Activated CD8-positive, alpha-beta memory T cell treated with anti-CD3 and anti-CD28 coated beads for 48 hours (primary cell): Measurements from ENCODE around the gene FUT7.
"Not testable (repeated sequence)": the region's sequence is repeated elsewhere in the genome, so short reads cannot be mapped to it uniquely, and the experiment has no call there.

Experiments used
- DNase-seq, 3 experiments: peaks; one replicate each; pipeline ENCODE4 v3.0.0-alpha.2; 2020; ENCODE audit warnings: low read depth in 2 of 3, low spot score in 2 of 3

Gene FUT7

GRCh38 chr9:137006116-137007003 is 25.5 kb downstream of the FUT7 start:
- no peak for DNase-seq

DNA sequence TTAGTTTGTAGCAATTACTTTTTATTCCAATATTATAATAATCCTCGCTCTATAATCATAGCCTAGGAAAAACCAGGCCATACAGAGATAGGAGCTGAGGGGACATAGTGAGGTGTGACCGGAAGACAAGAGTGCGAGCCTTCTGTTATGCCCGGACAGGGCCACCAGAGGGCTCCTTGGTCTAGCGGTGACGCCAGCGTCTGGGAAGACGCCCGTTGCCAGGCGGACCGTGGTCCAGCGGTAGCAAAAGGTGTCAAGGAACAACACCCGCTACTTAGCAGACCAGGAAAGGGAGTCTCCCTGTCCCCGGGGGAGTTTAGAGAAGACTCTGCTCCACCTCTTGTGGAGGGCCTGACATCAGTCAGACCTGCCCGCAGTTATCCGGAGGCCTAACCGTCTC is 27.6 kb downstream of the FUT7 start:
- DNase-seq = not testable (repeated sequence)

DNA sequence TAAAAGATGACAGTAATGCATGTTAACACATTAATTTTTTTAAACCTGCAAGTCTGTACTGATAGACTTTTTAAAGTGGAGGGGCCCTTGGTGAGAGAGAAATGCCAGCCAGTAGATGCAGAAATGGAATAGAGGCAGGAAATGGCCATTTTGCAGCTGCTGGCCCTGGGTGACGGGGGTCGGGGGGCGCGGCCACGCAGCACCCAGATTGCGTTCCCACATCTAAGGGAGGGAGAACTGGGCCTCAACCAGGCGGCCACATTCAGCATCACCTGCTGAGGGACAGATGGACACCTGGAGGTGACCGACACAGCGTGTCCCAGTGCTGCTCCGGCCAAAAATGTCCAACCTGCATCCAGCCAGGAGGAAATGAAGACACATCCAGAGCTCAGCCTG is 29.2 kb downstream of the FUT7 start:
- DNase-seq = no peak

GRCh38 chr9:137001857-137002645 is 29.8 kb downstream of the FUT7 start:
- DNase-seq = no peak

- no peak for DNase-seq
Observed at GRCh38 chr9:137000177-137000930, 31.5 kb downstream of the FUT7 start.

- no peak for DNase-seq
Observed at GRCh38 chr9:136997830-136998234, 34.1 kb downstream of the FUT7 start.

GRCh38 chr9:136997371-136997770 is 34.5 kb downstream of the FUT7 start:
- DNase-seq = no peak

- no peak for DNase-seq
Observed at GRCh38 chr9:136996361-136997292, 35.3 kb downstream of the FUT7 start, which contains the start of gene CLIC3. Gene CLIC3 (minus strand): TSS chr9:136996568. CDS start chr9:136996543, 25 bp downstream.

DNA sequence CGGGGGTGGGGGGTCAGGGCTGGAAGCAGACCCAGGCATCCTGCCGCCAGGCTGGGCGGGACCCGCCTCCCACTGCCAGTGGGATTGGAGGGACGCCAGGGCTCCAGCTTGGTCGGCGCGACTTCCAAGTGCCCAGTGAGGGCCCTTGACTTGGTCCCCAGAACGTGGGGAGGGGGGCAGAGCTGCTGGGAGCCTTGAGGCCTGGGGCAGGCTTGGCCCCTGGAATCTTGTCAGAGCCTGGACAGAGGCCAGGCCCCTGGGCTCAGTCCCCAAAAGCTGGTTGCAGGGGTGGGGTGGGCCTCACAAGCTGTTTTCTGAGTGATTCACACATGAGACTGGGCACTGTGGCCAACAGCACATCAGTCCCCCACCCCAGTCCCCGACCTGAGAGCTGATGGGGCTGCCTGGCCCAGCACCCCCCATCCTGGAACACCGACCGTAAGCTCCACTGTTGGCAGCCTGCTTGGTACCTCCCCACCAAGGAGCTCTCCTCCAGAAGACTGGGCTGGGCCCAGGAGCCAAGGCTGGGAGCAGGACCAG is 36.0 kb downstream of the FUT7 start:
- DNase-seq = no peak

DNA sequence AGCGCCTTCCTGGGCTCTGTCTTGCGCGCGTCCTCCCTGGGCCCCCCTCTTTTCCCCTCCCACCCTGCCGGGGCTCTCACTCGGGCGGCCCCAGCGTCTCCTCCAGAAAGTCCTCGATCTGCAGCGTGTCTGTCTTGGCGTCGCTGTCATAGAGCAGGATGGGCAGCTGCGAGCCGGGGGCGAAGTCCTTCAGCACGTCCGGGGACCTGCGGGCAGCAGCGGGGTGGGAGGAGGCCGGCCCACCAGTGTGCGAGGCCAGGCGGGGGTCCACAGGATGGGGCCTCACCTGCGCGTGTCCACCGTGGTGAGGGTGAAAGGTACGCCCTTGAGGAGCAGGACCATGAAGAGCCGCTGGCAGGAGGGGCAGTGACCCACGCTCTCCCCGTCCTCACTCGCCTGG is 36.5 kb downstream of the FUT7 start:
- no peak for DNase-seq

- DNase-seq = no peak
Observed at GRCh38 chr9:136994888-136995230, 37.0 kb downstream of the FUT7 start.

- no peak for DNase-seq
Observed at GRCh38 chr9:136994180-136994887, 37.6 kb downstream of the FUT7 start.

GRCh38 chr9:136992819-136993369 is 39.0 kb downstream of the FUT7 start:
- no peak for DNase-seq

DNA sequence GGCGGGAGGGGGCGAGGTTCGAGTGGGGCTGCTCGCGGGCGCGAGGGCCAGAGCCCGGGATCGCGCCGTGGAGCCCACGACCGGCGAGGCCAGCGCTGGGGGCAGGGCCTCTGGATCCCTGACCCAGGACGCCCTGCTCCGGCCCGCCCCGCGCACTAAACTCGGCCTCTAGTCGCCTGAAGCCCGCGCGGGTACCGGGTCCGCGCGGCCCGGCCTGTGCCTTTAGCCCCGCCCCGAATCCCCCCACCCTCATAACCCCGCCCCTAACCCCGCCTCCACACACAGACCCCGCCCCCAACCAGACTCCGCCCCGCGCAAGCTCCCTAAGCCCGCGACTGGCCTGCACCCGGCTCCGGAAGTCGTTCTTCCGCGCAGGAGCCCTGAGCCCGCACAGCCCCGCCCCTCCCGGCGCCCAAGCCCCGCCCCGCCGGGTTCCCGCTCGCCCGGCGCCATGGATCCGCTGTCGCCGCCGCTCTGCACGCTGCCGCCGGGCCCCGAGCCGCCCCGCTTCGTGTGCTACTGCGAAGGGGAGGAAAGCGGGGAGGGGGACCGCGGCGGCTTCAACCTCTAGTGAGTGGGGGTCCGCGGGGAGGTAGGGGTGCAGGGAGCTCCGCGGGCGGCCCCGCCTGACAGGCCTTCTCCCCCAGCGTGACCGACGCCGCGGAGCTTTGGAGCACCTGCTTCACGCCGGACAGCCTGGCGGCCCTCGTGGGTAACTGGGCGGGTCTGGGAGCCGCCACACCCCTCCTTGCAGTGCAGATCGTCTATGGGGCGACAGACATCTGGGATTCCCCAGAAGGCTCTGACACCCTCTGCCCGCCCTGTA is 39.7 kb downstream of the FUT7 start, which contains the start of gene PAXX:
PAXX (plus strand) TSS at position 430 of the 826 bp plus-strand sequence; CDS start at position 452, 22 bp downstream.
- DNase-seq = peak; percentile 85 to 92 (median 90)

- DNase-seq = no peak
Observed at GRCh38 chr9:136990242-136990911, 41.5 kb downstream of the FUT7 start.

DNA sequence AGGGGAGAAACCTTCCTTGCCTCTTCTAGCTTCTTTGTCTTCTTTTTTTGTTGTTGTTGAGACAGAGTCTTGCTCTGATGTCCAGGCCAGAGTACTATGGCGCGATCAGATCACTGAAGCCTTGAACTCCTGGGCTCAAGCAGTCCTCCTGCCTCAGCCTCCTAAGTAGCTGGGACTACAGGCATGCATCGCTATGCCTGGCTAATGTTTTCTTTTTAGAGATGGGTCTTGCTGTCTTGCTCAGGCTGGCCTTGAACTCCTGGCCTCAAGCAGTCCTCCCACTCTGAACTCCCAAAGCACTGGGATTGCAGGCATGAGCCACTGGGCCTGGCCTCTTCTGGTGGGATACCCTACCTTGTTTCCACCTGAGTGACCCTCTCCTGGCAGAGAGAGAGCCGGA is 43.0 kb downstream of the FUT7 start:
- no peak for DNase-seq

GRCh38 chr9:136985853-136986252 is 46.0 kb downstream of the FUT7 start:
- no peak for DNase-seq
